Mesenchymal stem cell (in vitro differentiated cells and primary cell): ENCODE data around the gene PGAM5. TPM values are rescaled to one million over a fixed set of nuclear protein-coding genes. Genes with fewer than 3 reads are reported as not detected.
A peak's percentile ranks its signal among the peaks of the same experiment; 100 is the strongest.

Experiments
- DNase-seq: peaks from one replicate; pipeline ENCODE4 v3.0.0-alpha.2; 2013
- H2AFZ ChIP-seq: one replicate; pipeline ENCODE4 v1.6.1; 2013; ENCODE audit warnings: low read depth, mild to moderate bottlenecking, control low read depth, inconsistent platforms, low read length, moderate library complexity
- H2AK5ac ChIP-seq: 2 replicates; pipeline ENCODE4 v1.6.1; 2013; ENCODE audit warnings: low read length, moderate library complexity, mild to moderate bottlenecking, inconsistent platforms; ENCODE audit not compliant: severe bottlenecking
- H2BK120ac ChIP-seq: one replicate; pipeline ENCODE4 v1.6.1; 2013; ENCODE audit warnings: low read depth, mild to moderate bottlenecking, inconsistent platforms, low read length, moderate library complexity
- H2BK12ac ChIP-seq, 2 experiments: one replicate each; pipeline ENCODE4 v1.6.1; 2013; ENCODE audit warnings: inconsistent platforms in 2 of 2, low read length in 2 of 2, mild to moderate bottlenecking in 2 of 2, moderate library complexity in 2 of 2, control low read depth in 1 of 2
- H2BK15ac ChIP-seq: one replicate; pipeline ENCODE4 v1.6.1; 2013; ENCODE audit warnings: mild to moderate bottlenecking, low read depth, inconsistent platforms; ENCODE audit not compliant: poor library complexity, severe bottlenecking
- H2BK5ac ChIP-seq: 2 replicates; pipeline ENCODE4 v1.6.1; 2013; ENCODE audit warnings: low read depth, mild to moderate bottlenecking, low read length, control low read depth, inconsistent platforms; ENCODE audit not compliant: poor library complexity, severe bottlenecking
- H3K14ac ChIP-seq, 2 experiments: one replicate each; pipeline ENCODE4 v1.6.1; 2013; ENCODE audit warnings: inconsistent platforms in 2 of 2, low read length in 2 of 2, control low read depth in 1 of 2, mild to moderate bottlenecking in 1 of 2, moderate library complexity in 1 of 2
- H3K18ac ChIP-seq, 2 experiments: one replicate each; pipeline ENCODE4 v1.6.1; 2013; ENCODE audit warnings: inconsistent platforms in 2 of 2, low read length in 2 of 2, control low read depth in 1 of 2, low read depth in 1 of 2, mild to moderate bottlenecking in 1 of 2
- H3K23ac ChIP-seq, 2 experiments: one replicate each; pipeline ENCODE4 v1.6.1; 2013; ENCODE audit warnings: inconsistent platforms in 2 of 2, low read length in 2 of 2, mild to moderate bottlenecking in 2 of 2, moderate library complexity in 2 of 2, control low read depth in 1 of 2
- H3K27ac ChIP-seq: 2 replicates; pipeline ENCODE4 v1.5.1; 2013; ENCODE audit warnings: mild to moderate bottlenecking, moderate library complexity, low read length, control low read depth, inconsistent platforms; ENCODE audit not compliant: poor library complexity, severe bottlenecking
- H3K27me3 ChIP-seq, 2 experiments: 2 replicates each; pipeline versions ENCODE4 v1.6.1 to v1.7.0; 2013; ENCODE audit warnings: low read length in 2 of 2, mild to moderate bottlenecking in 2 of 2, moderate library complexity in 2 of 2, control low read depth in 1 of 2, inconsistent platforms in 1 of 2; ENCODE audit not compliant: control insufficient read depth in 1 of 2, insufficient read depth in 1 of 2
- H3K36me3 ChIP-seq, 2 experiments: 2 replicates each; pipeline versions ENCODE4 v1.6.1 to v1.7.0; 2013; ENCODE audit warnings: low read length in 2 of 2, control low read depth in 1 of 2, inconsistent platforms in 1 of 2, low read depth in 1 of 2, mild to moderate bottlenecking in 1 of 2; ENCODE audit not compliant: insufficient read depth in 2 of 2, control insufficient read depth in 1 of 2
- H3K4ac ChIP-seq, 2 experiments: one replicate each; pipeline ENCODE4 v1.6.1; 2013; ENCODE audit warnings: inconsistent platforms in 2 of 2, low read length in 2 of 2, mild to moderate bottlenecking in 2 of 2, moderate library complexity in 2 of 2, control low read depth in 1 of 2, low read depth in 1 of 2
- H3K4me1 ChIP-seq: 2 replicates; pipeline ENCODE4 v1.6.1; 2013; ENCODE audit warnings: low read depth, low read length, control low read depth; ENCODE audit not compliant: control insufficient read depth, insufficient read depth
- H3K4me2 ChIP-seq: 2 replicates; pipeline ENCODE4 v1.6.1; 2013; ENCODE audit warnings: low read length, mild to moderate bottlenecking, inconsistent platforms; ENCODE audit not compliant: poor library complexity, severe bottlenecking
- H3K4me3 ChIP-seq, 2 experiments: 2 replicates each; pipeline versions ENCODE4 v1.5.1 to v1.7.0; 2013; ENCODE audit warnings: low read length in 2 of 2, mild to moderate bottlenecking in 2 of 2, control low read depth in 1 of 2, low read depth in 1 of 2; ENCODE audit not compliant: insufficient read depth in 1 of 2
- H3K79me1 ChIP-seq: replicated peaks from 2 replicates; pipeline ENCODE4 v1.6.1; 2013; ENCODE audit warnings: mild to moderate bottlenecking, control low read depth, low read length, inconsistent platforms; ENCODE audit not compliant: poor library complexity, severe bottlenecking
- H3K9ac ChIP-seq: 2 replicates; pipeline ENCODE4 v1.7.0; 2013; ENCODE audit warnings: mild to moderate bottlenecking, low read length, moderate library complexity
- H3K9me3 ChIP-seq: 2 replicates; pipeline ENCODE4 v1.7.0; 2013; ENCODE audit warnings: mild to moderate bottlenecking, low read length; ENCODE audit not compliant: control insufficient read depth
- H4K8ac ChIP-seq: one replicate; pipeline ENCODE4 v1.6.1; 2013; ENCODE audit warnings: inconsistent platforms, mild to moderate bottlenecking, low read length, moderate library complexity
- H4K91ac ChIP-seq: one replicate; pipeline ENCODE4 v1.6.1; 2013; ENCODE audit warnings: mild to moderate bottlenecking, low read length, inconsistent platforms
- WGBS: methylation state at CpG from one replicate; pipeline ENCODE4 v1.1.7; 2013; ENCODE audit warnings: mixed read lengths; 5-methylcytosine and 5-hydroxymethylcytosine counted together
- polyA plus RNA-seq, 2 experiments: library from polyadenylated mRNA; stranded (reverse); fragments of 200-250 nt; gene quantifications; one replicate each; pipeline ENCODE4 v1.2.3, GENCODE V29; 2013

PGAM5 gene
- 13.1 TPM for polyA plus RNA-seq (2013, experiment 1 of 2)
- polyA plus RNA-seq (2013, experiment 2 of 2): 13.1 TPM

- H2AFZ ChIP-seq: peak within 1 kb of the TSS; percentile 96
- H3K27ac ChIP-seq: peak within 1 kb of the TSS; percentile 83
- no peaks in the 10 kb centered on the region for H3K9me3 ChIP-seq
- H2BK15ac ChIP-seq: no peak within 1 kb of the TSS
- peak within 1 kb of the TSS; percentile 43 for H4K91ac ChIP-seq
- peak within 1 kb of the TSS; percentile 35 to 84 for H3K4ac ChIP-seq
- peak within 1 kb of the TSS; percentile 90 for H3K9ac ChIP-seq
- H2BK12ac ChIP-seq: peak within 1 kb of the TSS in 1 of 2 experiments; percentile 19
- H2AK5ac ChIP-seq: no peak within 1 kb of the TSS
- H3K4me1 ChIP-seq: peaks cover 4% of the 10 kb centered on the region
- H3K27me3 ChIP-seq: no peaks in the 10 kb centered on the region
- peak within 1 kb of the TSS; percentile 69 to 80 for H3K23ac ChIP-seq
- no peak within 1 kb of the TSS for H2BK5ac ChIP-seq
- peak within 1 kb of the TSS; percentile 30 for H2BK120ac ChIP-seq
- WGBS: under 1% methylated on average over 75 of the region's 94 CpGs
- peak within 1 kb of the TSS; percentile 77 for H4K8ac ChIP-seq
- peaks cover 7 to 13% of the 10 kb centered on the region in 2 experiments for H3K36me3 ChIP-seq
- peaks cover 13% of the 10 kb centered on the region for H3K79me1 ChIP-seq
- peak within 1 kb of the TSS; percentile 93 to 98 for H3K4me3 ChIP-seq
- H3K14ac ChIP-seq: no peak within 1 kb of the TSS
- H3K4me2 ChIP-seq: peak within 1 kb of the TSS; percentile 91
- peak within 1 kb of the TSS; percentile 14 to 83 for H3K18ac ChIP-seq
- DNase-seq: peak; percentile 79
These were observed at the start of gene PGAM5 for GRCh38 chr12:132710405-132711079. Gene PGAM5, plus strand, starts transcription at chr12:132710842. Its CDS starts 35 bp downstream, at chr12:132710877.

GRCh38 chr12:132660996-132661395 is 49.6 kb upstream of the PGAM5 start:
- no peak overlapping the region for H3K14ac ChIP-seq
- H3K27ac ChIP-seq: no peak overlapping the region
- H2AFZ ChIP-seq: no peak overlapping the region
- no peak overlapping the region for H3K18ac ChIP-seq
- no peak overlapping the region for H3K4me3 ChIP-seq
- no peak overlapping the region for H3K23ac ChIP-seq
- no peak for DNase-seq
- no peak overlapping the region for H2BK120ac ChIP-seq
- no peak overlapping the region for H2BK5ac ChIP-seq
- H3K9ac ChIP-seq: no peak overlapping the region
- no peak overlapping the region for H3K4me2 ChIP-seq
- H3K79me1 ChIP-seq: no peaks in the 10 kb centered on the region
- no peaks in the 10 kb centered on the region for H3K27me3 ChIP-seq
- no peak overlapping the region for H4K8ac ChIP-seq
- no peaks in the 10 kb centered on the region for H3K9me3 ChIP-seq
- 95% methylated on average over 11 of the region's 11 CpGs for WGBS
- no peak overlapping the region for H2BK12ac ChIP-seq
- no peak overlapping the region for H4K91ac ChIP-seq
- no peaks in the 10 kb centered on the region for H3K4me1 ChIP-seq
- H2AK5ac ChIP-seq: no peak overlapping the region
- H3K4ac ChIP-seq: no peak overlapping the region
- no peak overlapping the region for H2BK15ac ChIP-seq
- H3K36me3 ChIP-seq: peaks cover 69 to 89% of the 10 kb centered on the region in 2 experiments

GRCh38 chr12:132661972-132662371 is 48.7 kb upstream of the PGAM5 start:
- Histone ChIP-seq H2BK120ac (no peak overlapping the region), H3K23ac (no peak overlapping the region), H3K4me1 (no peaks in the 10 kb centered on the region), H3K4ac (no peak overlapping the region), H3K18ac (no peak overlapping the region), H3K9ac (no peak overlapping the region), H4K8ac (no peak overlapping the region), H3K27ac (no peak overlapping the region), H3K36me3 (peaks cover 77 to 92% of the 10 kb centered on the region in 2 experiments), H2BK12ac (no peak overlapping the region), H3K14ac (no peak overlapping the region), H2BK5ac (no peak overlapping the region), H3K27me3 (no peaks in the 10 kb centered on the region), H3K4me2 (no peak overlapping the region), H3K9me3 (no peaks in the 10 kb centered on the region), H4K91ac (no peak overlapping the region), H3K4me3 (no peak overlapping the region), H2AK5ac (no peak overlapping the region), H3K79me1 (no peaks in the 10 kb centered on the region), H2AFZ (no peak overlapping the region), H2BK15ac (no peak overlapping the region)
- no peak for DNase-seq
- WGBS: 99% methylated on average over 5 of the region's 5 CpGs

- Histone ChIP-seq H2AFZ (no peak overlapping the region), H2AK5ac (no peak overlapping the region), H3K9ac (no peak overlapping the region), H3K4ac (no peak overlapping the region), H3K14ac (no peak overlapping the region), H3K9me3 (no peaks in the 10 kb centered on the region), H4K8ac (no peak overlapping the region), H2BK5ac (no peak overlapping the region), H3K4me3 (no peak overlapping the region), H2BK12ac (no peak overlapping the region), H3K27me3 (no peaks in the 10 kb centered on the region), H2BK120ac (no peak overlapping the region), H3K36me3 (peaks cover 77 to 90% of the 10 kb centered on the region in 2 experiments), H3K79me1 (no peaks in the 10 kb centered on the region), H3K23ac (no peak overlapping the region), H3K4me1 (no peaks in the 10 kb centered on the region), H4K91ac (no peak overlapping the region), H3K4me2 (no peak overlapping the region), H3K27ac (no peak overlapping the region), H3K18ac (no peak overlapping the region), H2BK15ac (no peak overlapping the region)
- DNase-seq: no peak
- WGBS: 97% methylated on average over 26 of the region's 29 CpGs
These were observed 47.5 kb upstream of the PGAM5 start for GRCh38 chr12:132662901-132663755.
